ENCODE data around the gene ZNF292.
"Not testable (repeated sequence)": the region's sequence is repeated elsewhere in the genome, so short reads cannot be mapped to it uniquely, and the experiment has no call there.

Gene ZNF292

GRCh38 chr6:87274660-87275274 is 119.4 kb downstream of the ZNF292 start:
- DNase-seq = peak in 1 of 58 donors; percentile 0

GRCh38 chr6:87276624-87277023 is 121.3 kb downstream of the ZNF292 start:
- no peak for DNase-seq

DNA sequence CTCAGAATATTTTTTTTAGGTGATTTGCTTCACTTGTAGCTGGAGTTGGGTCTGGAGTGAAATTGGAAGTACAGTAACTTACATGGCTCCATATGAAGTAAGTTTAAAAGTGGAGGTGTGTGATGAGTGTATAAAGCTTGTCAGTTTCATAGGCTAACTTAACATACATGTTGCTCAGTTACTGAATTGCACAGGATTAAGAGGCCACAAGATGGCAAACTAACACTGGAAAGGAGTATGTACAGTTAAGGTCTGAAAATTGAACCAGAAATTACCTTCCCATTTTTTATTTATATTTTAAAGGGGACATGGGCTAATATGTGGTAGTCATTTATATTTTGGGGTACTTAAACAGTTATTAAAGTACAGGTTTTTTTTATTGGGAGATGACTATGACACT is 121.8 kb downstream of the ZNF292 start:
- DNase-seq = no peak

- no peak for DNase-seq
These were observed 123.8 kb downstream of the ZNF292 start for GRCh38 chr6:87279196-87279595.

DNA sequence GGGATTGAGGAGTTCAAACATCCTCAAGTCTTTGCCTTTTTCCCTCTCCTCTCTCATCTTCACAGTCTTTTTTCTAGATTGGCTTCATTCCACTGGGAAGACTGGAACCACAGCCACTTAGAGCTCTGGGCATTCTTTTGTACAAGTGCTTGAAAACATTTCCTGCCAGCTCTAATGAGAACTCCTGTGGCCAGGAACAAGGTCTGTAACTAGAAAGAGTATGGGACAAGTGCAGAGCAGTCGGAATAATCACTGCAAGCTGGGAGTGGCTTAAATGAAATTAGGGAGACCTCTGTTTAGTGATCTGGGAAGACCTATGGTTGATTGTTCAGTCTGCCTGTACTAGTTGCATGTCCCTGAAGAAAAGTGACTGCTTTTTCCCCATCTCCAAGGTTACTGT is 126.1 kb downstream of the ZNF292 start:
- no peak for DNase-seq

GRCh38 chr6:87282743-87283142 is 127.4 kb downstream of the ZNF292 start:
- no peak for DNase-seq

DNA sequence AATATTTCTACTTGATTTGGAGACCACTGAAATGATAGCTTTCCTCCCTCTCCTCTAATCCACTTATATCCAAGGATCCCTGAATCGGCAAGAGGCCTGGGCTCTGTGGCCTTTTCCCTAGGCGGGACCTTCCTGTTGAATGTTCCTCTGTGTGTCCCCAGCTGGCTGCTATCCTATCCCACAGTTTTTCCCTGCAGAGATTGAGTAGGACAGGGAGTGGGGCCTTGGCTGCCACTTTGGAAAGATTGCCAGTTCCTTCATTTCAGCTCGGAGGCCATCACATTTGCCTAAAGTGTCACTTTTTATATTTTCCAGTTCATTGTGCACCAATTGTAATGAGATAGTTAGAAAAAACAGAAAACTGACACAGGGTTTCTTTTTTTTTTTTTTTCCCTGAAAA is 128.1 kb downstream of the ZNF292 start:
- no peak for DNase-seq

GRCh38 chr6:87287251-87287650 is 131.9 kb downstream of the ZNF292 start:
- no peak for DNase-seq

GRCh38 chr6:87289571-87289970 is 134.2 kb downstream of the ZNF292 start:
- no peak for DNase-seq

- DNase-seq = no peak
These were observed 136.5 kb downstream of the ZNF292 start for GRCh38 chr6:87291883-87292282.

- no peak for DNase-seq
These were observed 138.2 kb downstream of the ZNF292 start for GRCh38 chr6:87293526-87293925.

- DNase-seq = no peak
These were observed 141.8 kb downstream of the ZNF292 start for GRCh38 chr6:87297119-87297518.

DNA sequence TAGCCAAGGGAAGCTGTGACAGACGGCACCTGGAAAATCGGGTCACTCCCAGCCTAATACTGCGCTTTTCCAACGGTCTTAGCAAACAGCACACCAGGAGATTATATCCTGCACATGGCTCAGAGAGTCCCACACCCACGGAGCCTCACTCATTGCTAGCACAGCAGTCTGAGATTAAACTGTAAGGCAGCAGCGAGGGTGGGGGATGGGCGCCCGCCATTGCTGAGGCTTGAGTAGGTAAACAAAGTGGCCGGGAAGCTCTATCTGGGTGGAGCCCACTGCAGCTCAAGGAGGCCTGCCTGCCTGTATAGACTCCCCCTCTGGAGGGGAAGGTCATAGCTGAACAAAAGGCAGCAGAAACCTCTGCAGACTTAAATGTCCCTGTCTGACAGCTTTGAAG is 145.9 kb downstream of the ZNF292 start:
- DNase-seq = not testable (repeated sequence)

DNA sequence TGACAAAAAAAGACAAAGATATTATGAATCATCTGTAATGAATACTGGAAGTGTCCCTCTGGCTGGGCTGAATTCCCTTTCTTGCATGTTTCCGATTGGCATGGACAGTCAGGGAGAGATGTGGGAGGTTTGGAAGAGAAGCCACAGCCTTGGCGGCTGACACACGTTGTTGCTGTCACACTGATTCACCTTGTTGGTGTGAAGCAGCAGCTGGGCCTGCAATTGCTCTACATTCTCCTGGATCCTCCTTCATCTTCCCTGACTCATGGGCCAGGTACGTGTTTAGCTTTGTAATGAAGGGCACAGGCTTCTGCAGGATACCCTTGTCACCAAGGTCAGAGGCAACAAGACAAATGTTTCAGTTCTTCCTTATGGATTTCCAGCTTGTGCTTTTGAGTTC is 153.6 kb downstream of the ZNF292 start:
- peak in 1 of 58 donors; percentile 2 for DNase-seq

DNA sequence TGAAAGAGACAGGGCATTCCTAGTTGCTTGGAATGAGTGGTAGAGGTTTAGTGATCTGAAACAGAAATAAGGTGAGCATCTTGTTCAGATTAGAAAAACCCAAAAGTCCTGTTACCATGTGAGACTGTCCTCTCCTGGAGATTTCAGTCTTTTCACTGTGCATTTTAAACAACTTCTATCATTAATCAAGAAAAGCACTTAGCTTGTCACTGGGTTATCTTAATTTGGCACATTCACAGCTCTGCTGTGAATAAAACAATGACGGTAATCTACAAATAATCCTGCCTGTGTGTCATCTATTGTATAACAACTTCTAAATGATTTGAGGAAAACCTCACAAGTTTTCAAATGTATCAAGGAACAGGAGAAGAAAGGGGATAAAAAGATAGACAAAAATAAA is 157.5 kb downstream of the ZNF292 start:
- no peak for DNase-seq
